Vagina (tissue), 2 donors: Measurements from ENCODE around the gene HLTF.

Experiments used
- POLR2A ChIP-seq, 2 donors: fragments of 450-650 bp; IDR thresholded peaks; one replicate each; pipeline ENCODE4 v1.6.1; 2017; ENCODE audit warnings: antibody characterized with exemption in 2 of 2, mild to moderate bottlenecking in 2 of 2, moderate library complexity in 2 of 2
- POLR2AphosphoS5 ChIP-seq, 2 donors: sonication (generic); formaldehyde crosslinking; IDR thresholded peaks; one replicate each; pipeline ENCODE4 v1.9.0; 2017; ENCODE audit warnings: antibody characterized with exemption in 2 of 2, mild to moderate bottlenecking in 2 of 2, low read depth in 1 of 2; ENCODE audit not compliant: insufficient read depth in 1 of 2

DNA sequence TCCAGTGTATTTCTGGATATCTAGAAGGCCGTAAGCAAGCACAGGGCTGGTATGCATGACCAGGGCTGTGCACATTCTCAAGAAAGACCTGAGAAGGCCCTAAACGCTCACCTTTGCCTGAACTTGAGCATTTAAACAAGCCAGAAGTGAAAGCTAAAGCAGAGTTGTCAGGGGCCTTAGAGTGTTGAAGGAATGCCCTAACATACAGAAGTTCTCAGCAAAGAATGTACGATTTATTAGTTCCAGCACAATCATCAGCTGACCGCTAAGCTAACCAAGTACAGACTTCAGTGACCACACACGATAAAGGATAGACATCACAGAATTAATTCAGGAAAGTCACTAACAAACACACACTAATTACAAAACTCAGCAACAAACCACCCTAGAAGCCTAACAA, 8.7 kb downstream of the HLTF start:
- TF ChIP-seq POLR2AphosphoS5 (IDR thresholded peaks at IDR 0.05; ENCODE audit: insufficient read depth in 1 of 2, low read depth in 1 of 2) (no peak), POLR2A (IDR thresholded peaks at IDR 0.05) (no peak)
